ENCODE data around the gene TXNRD2.

The TXNRD2 gene

GRCh38 chr22:19960491-19961200 is 19.0 kb upstream of the TXNRD2 start:
- Histone ChIP-seq H3K9me3 (ENCODE audit: control insufficient read depth, low read length) (no peaks in the 10 kb centered on the region), H3K27ac (ENCODE audit: insufficient read depth, low read depth, low read length, poor library complexity, severe bottlenecking) (no peak overlapping the region), H3K4me3 (ENCODE audit: insufficient read depth, low read depth, low read length) (no peak overlapping the region), H3K36me3 (ENCODE audit: control insufficient read depth, insufficient read depth, low read length) (no peaks in the 10 kb centered on the region), H3K27me3 (ENCODE audit: control insufficient read depth, insufficient read depth, low read length, poor library complexity, severe bottlenecking) (no peaks in the 10 kb centered on the region), H3K4me1 (ENCODE audit: control insufficient read depth, insufficient read depth, low read length) (peaks cover 17% of the 10 kb centered on the region)
- 92 to 96% methylated on average over 12 of the region's 12 CpGs for WGBS, 2 experiments

GRCh38 chr22:19959587-19960490 is 18.2 kb upstream of the TXNRD2 start:
- Histone ChIP-seq H3K4me3 (ENCODE audit: insufficient read depth, low read depth, low read length) (peak overlapping the region; percentile 22), H3K27ac (ENCODE audit: insufficient read depth, low read depth, low read length, poor library complexity, severe bottlenecking) (no peak overlapping the region), H3K4me1 (ENCODE audit: control insufficient read depth, insufficient read depth, low read length) (peaks cover 17% of the 10 kb centered on the region), H3K9me3 (ENCODE audit: control insufficient read depth, low read length) (no peaks in the 10 kb centered on the region), H3K27me3 (ENCODE audit: control insufficient read depth, insufficient read depth, low read length, poor library complexity, severe bottlenecking) (no peaks in the 10 kb centered on the region), H3K36me3 (ENCODE audit: control insufficient read depth, insufficient read depth, low read length) (no peaks in the 10 kb centered on the region)
- WGBS, 2 experiments, result 33 to 37% methylated on average over 13 of the region's 13 CpGs

GRCh38 chr22:19959043-19959586 is 17.5 kb upstream of the TXNRD2 start:
- Histone ChIP-seq H3K27me3 (ENCODE audit: control insufficient read depth, insufficient read depth, low read length, poor library complexity, severe bottlenecking) (no peaks in the 10 kb centered on the region), H3K4me3 (ENCODE audit: insufficient read depth, low read depth, low read length) (peak overlapping the region; percentile 22), H3K36me3 (ENCODE audit: control insufficient read depth, insufficient read depth, low read length) (no peaks in the 10 kb centered on the region), H3K9me3 (ENCODE audit: control insufficient read depth, low read length) (no peaks in the 10 kb centered on the region), H3K27ac (ENCODE audit: insufficient read depth, low read depth, low read length, poor library complexity, severe bottlenecking) (no peak overlapping the region), H3K4me1 (ENCODE audit: control insufficient read depth, insufficient read depth, low read length) (peaks cover 17% of the 10 kb centered on the region)
- 13 to 15% methylated on average over 29 to 30 of the region's 30 CpGs for WGBS, 2 experiments

GRCh38 chr22:19958083-19959042 is 16.7 kb upstream of the TXNRD2 start:
- 82 to 83% methylated on average over 19 of the region's 19 CpGs for WGBS, 2 experiments
- H3K36me3 ChIP-seq (ENCODE audit: control insufficient read depth, insufficient read depth, low read length), result no peaks in the 10 kb centered on the region
- H3K4me1 ChIP-seq (ENCODE audit: control insufficient read depth, insufficient read depth, low read length), result peaks cover 17% of the 10 kb centered on the region
- peak overlapping the region; percentile 22 for H3K4me3 ChIP-seq (ENCODE audit: insufficient read depth, low read depth, low read length)
- no peaks in the 10 kb centered on the region for H3K9me3 ChIP-seq (ENCODE audit: control insufficient read depth, low read length)
- no peak overlapping the region for H3K27ac ChIP-seq (ENCODE audit: insufficient read depth, low read depth, low read length, poor library complexity, severe bottlenecking)
- H3K27me3 ChIP-seq (ENCODE audit: control insufficient read depth, insufficient read depth, low read length, poor library complexity, severe bottlenecking), result no peaks in the 10 kb centered on the region

GRCh38 chr22:19957445-19957844 is 15.8 kb upstream of the TXNRD2 start:
- Histone ChIP-seq H3K36me3 (ENCODE audit: control insufficient read depth, insufficient read depth, low read length) (no peaks in the 10 kb centered on the region), H3K27me3 (ENCODE audit: control insufficient read depth, insufficient read depth, low read length, poor library complexity, severe bottlenecking) (no peaks in the 10 kb centered on the region), H3K4me3 (ENCODE audit: insufficient read depth, low read depth, low read length) (no peak overlapping the region), H3K4me1 (ENCODE audit: control insufficient read depth, insufficient read depth, low read length) (peaks cover 16% of the 10 kb centered on the region), H3K9me3 (ENCODE audit: control insufficient read depth, low read length) (no peaks in the 10 kb centered on the region), H3K27ac (ENCODE audit: insufficient read depth, low read depth, low read length, poor library complexity, severe bottlenecking) (no peak overlapping the region)
- WGBS, 2 experiments, result 89 to 91% methylated on average over 9 of the region's 9 CpGs

- WGBS, 2 experiments, result 91 to 94% methylated on average over 19 of the region's 19 CpGs
- H3K27ac ChIP-seq (ENCODE audit: insufficient read depth, low read depth, low read length, poor library complexity, severe bottlenecking), result no peak overlapping the region
- no peaks in the 10 kb centered on the region for H3K36me3 ChIP-seq (ENCODE audit: control insufficient read depth, insufficient read depth, low read length)
Observed at GRCh38 chr22:19955241-19956128, 13.9 kb upstream of the TXNRD2 start.

GRCh38 chr22:19951346-19951745 is 9.7 kb upstream of the TXNRD2 start:
- Histone ChIP-seq H3K9me3 (ENCODE audit: control insufficient read depth, low read length) (no peaks in the 10 kb centered on the region), H3K4me1 (ENCODE audit: control insufficient read depth, insufficient read depth, low read length) (no peaks in the 10 kb centered on the region), H3K36me3 (ENCODE audit: control insufficient read depth, insufficient read depth, low read length) (no peaks in the 10 kb centered on the region), H3K27me3 (ENCODE audit: control insufficient read depth, insufficient read depth, low read length, poor library complexity, severe bottlenecking) (no peaks in the 10 kb centered on the region), H3K27ac (ENCODE audit: insufficient read depth, low read depth, low read length, poor library complexity, severe bottlenecking) (no peak overlapping the region), H3K4me3 (ENCODE audit: insufficient read depth, low read depth, low read length) (no peak overlapping the region)
- WGBS, 2 experiments, result 94 to 96% methylated on average over 13 of the region's 13 CpGs

More at GRCh38 chr22:19955241-19956128, 13.9 kb upstream of the TXNRD2 start:
- Histone ChIP-seq H3K9me3 (ENCODE audit: control insufficient read depth, low read length) (no peaks in the 10 kb centered on the region), H3K4me3 (ENCODE audit: insufficient read depth, low read depth, low read length) (no peak overlapping the region), H3K27me3 (ENCODE audit: control insufficient read depth, insufficient read depth, low read length, poor library complexity, severe bottlenecking) (no peaks in the 10 kb centered on the region), H3K4me1 (ENCODE audit: control insufficient read depth, insufficient read depth, low read length) (peaks cover 15% of the 10 kb centered on the region)

GRCh38 chr22:19948057-19948760 is 6.6 kb upstream of the TXNRD2 start:
- Histone ChIP-seq H3K27me3 (ENCODE audit: control insufficient read depth, insufficient read depth, low read length, poor library complexity, severe bottlenecking) (no peaks in the 10 kb centered on the region), H3K27ac (ENCODE audit: insufficient read depth, low read depth, low read length, poor library complexity, severe bottlenecking) (no peak overlapping the region), H3K9me3 (ENCODE audit: control insufficient read depth, low read length) (no peaks in the 10 kb centered on the region), H3K4me3 (ENCODE audit: insufficient read depth, low read depth, low read length) (no peak overlapping the region), H3K36me3 (ENCODE audit: control insufficient read depth, insufficient read depth, low read length) (no peaks in the 10 kb centered on the region), H3K4me1 (ENCODE audit: control insufficient read depth, insufficient read depth, low read length) (peaks cover 8% of the 10 kb centered on the region)
- WGBS, 2 experiments, result 83 to 86% methylated on average over 9 of the region's 9 CpGs
